ENCODE results near the gene CEP164.

CEP164 gene

DNA sequence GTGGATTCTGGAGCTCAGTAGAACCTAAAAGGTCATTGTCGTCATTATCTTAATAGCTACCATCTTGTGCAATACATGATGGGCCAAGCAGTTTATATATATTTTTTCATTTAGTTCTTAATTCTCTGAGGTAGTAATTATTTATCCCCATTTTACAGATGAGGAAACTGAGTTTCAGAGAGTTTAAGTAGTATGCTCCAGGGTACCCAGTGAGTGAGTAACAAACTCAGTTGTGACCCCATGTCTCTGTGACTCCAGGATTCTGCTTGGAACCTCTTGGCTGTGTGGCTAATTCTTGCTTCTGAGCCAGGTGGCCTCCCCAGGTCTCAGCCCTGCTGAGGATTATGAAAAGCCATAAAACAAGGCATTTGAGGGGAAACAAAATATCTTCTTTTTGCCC is 82.6 kb downstream of the CEP164 start:
- Histone ChIP-seq H3K36me3 (ENCODE audit: insufficient read depth, low read length) (peaks cover 8% of the 10 kb centered on the region; the same call in 1 of the 2 replicates), H3K4me1 (ENCODE audit: insufficient read depth, low read length) (no peaks in the 10 kb centered on the region; the same call in 1 of the 2 replicates), H3K9ac (ENCODE audit: low read depth, low read length) (no peak overlapping the region), H3K9me3 (ENCODE audit: control insufficient read depth, insufficient read depth, low read length) (peaks cover under 1% of the 10 kb centered on the region; the same call in 1 of the 2 replicates)

DNA sequence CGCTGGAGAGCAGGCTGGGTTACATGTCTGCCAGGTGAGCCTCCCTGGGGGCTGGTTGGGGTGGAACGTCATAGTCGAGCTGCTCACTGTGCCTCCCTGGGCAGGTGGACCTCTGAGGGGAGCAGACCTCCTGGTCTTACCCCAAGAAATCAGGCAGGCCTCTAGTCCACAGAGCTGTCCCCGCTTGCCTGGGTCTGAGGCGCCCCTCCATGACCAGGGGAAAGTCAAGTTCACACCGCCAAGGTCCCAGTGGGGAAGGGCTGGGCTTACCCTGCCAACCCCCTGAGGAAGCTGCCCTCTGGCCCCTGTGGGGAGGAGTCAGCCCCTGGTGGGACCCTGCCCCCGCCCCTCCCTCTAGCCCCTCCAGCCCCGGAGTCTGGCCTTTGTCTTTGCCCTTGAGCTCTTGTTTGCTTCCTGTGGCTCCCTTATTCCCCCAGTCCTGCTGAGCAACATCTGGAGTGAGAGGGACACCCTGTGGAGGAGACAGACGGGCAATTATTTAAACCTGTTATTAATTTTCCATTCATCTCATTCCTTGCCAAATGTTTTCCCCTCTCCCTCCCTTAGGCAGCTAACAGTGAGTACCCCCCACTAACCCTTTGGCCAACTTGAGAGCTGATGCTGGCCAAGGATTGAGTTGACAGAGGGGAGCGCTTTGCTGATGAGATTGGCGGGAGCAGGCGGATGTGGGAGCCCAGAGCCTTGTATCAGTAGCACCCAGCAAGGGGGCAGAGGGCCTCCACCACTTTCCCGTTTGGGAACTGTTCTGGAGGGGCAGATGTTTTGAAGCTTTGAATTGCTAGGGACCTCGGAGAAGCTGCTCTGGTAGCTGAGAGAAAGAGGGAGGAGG is 83.4 kb downstream of the CEP164 start:
- H3K9ac ChIP-seq (ENCODE audit: low read depth, low read length) = no peak overlapping the region
- H3K36me3 ChIP-seq (ENCODE audit: insufficient read depth, low read length) = peaks cover 8% of the 10 kb centered on the region; the same call in 1 of the 2 replicates
- H3K9me3 ChIP-seq (ENCODE audit: control insufficient read depth, insufficient read depth, low read length) = no peaks in the 10 kb centered on the region; the same call in 1 of the 2 replicates
- H3K4me1 ChIP-seq (ENCODE audit: insufficient read depth, low read length) = no peaks in the 10 kb centered on the region; the same call in 1 of the 2 replicates

DNA sequence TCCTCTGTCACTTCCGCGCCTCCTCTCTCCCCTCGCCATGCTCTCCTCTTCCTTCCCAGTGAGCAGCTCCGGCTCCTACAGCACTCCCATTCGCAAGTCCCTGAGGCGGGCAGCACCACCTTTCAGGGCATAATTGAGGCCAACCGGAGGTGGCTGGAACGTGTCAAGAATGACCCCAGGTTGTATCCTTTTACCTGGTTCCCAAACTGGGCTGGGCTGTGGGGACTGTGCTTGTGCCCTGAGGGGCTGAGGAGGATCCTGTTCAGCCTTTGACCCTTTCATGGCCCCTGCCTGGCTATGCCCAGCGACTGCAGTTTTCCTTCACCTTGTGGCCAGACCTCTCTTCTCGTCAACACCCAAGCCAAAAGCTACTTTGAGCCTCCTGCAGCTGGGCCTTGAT is 84.1 kb downstream of the CEP164 start:
- Histone ChIP-seq H3K36me3 (ENCODE audit: insufficient read depth, low read length) (peaks cover 8% of the 10 kb centered on the region; the same call in 1 of the 2 replicates), H3K4me1 (ENCODE audit: insufficient read depth, low read length) (no peaks in the 10 kb centered on the region; the same call in 1 of the 2 replicates), H3K9ac (ENCODE audit: low read depth, low read length) (no peak overlapping the region), H3K9me3 (ENCODE audit: control insufficient read depth, insufficient read depth, low read length) (no peaks in the 10 kb centered on the region)

DNA sequence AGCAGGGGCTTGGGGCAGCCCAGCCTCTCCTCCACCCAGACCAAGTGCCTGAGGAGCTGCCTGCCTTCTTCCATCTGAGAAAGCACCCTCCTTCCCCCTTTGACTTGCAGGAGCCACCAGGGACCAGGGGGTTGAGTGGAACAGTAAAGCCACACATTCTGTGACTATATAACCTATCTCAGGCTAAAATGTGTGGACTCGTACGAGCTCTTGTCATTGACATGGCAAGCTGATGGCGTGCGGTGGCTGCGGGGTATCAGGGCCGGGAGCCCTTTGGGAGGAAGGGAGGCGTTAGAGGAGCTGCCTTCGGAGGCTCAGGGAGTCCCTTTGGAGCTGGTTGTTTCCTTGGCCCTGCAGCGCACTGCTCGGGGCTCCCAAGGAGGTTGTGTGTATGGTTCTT is 84.5 kb downstream of the CEP164 start:
- no peak overlapping the region for H3K9ac ChIP-seq (ENCODE audit: low read depth, low read length)
- H3K9me3 ChIP-seq (ENCODE audit: control insufficient read depth, insufficient read depth, low read length) = no peaks in the 10 kb centered on the region

DNA sequence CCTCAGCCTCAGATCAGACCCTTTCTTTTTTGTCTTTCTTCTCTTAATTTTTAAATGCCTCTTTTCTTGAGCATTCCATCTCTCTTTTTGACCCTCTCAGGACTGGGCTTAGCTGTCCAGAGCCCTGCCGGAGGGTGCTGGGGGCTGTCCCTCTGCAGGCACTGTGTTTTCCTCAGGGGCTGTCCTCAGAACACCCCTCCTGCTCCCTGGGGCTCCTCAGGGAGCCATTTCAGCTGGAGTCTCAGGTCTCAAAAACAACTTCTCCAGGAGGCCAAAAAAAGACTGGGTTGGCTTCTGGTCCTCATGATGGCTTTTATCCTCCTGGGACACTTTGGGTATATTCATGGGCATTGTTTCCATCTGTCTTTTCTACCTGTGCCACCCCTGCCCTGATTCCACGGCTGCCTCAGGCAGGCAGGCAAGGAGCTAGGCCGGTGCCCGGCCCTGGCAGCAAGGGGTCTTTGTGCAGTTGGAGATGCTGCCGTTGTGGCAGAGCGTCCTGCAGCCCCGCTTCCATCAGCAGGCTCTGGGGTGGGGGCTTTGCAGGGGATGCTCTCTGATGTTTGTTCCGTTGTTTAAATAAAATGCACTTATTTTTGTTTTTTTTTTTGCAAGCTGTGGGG is 85.1 kb downstream of the CEP164 start:
- Histone ChIP-seq H3K36me3 (ENCODE audit: insufficient read depth, low read length) (peaks cover 8% of the 10 kb centered on the region; the same call in 1 of the 2 replicates), H3K9ac (ENCODE audit: low read depth, low read length) (no peak overlapping the region), H3K9me3 (ENCODE audit: control insufficient read depth, insufficient read depth, low read length) (no peaks in the 10 kb centered on the region), H3K4me1 (ENCODE audit: insufficient read depth, low read length) (no peaks in the 10 kb centered on the region; the same call in 1 of the 2 replicates)

More for the DNA sequence above, 84.5 kb downstream of the CEP164 start:
- Histone ChIP-seq H3K4me1 (ENCODE audit: insufficient read depth, low read length) (no peaks in the 10 kb centered on the region; the same call in 1 of the 2 replicates), H3K36me3 (ENCODE audit: insufficient read depth, low read length) (peaks cover 8% of the 10 kb centered on the region; the same call in 1 of the 2 replicates)

DNA sequence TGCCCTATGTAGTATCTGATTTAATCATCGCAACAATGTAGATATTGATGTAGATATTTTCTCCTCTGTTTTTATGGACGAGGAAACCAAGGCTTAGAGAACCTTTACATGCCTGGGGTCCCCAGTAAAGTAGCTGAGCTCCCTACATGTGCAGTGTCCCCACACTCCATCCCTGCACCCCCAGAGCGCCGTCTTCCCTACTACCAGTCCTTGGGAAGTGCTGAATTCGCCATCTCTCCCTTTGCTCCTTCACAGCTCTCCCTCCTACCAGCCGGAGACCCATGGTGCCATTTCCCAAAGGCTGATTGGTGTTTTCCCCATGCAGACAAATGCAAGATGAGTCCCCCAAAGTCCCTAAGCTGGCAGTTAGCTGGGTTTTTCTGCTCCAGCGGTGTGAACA is 86.0 kb downstream of the CEP164 start:
- Histone ChIP-seq H3K36me3 (ENCODE audit: insufficient read depth, low read length) (peaks cover 4% of the 10 kb centered on the region; the same call in 1 of the 2 replicates), H3K9ac (ENCODE audit: low read depth, low read length) (no peak overlapping the region), H3K9me3 (ENCODE audit: control insufficient read depth, insufficient read depth, low read length) (no peaks in the 10 kb centered on the region), H3K4me1 (ENCODE audit: insufficient read depth, low read length) (no peaks in the 10 kb centered on the region; the same call in 1 of the 2 replicates)

DNA sequence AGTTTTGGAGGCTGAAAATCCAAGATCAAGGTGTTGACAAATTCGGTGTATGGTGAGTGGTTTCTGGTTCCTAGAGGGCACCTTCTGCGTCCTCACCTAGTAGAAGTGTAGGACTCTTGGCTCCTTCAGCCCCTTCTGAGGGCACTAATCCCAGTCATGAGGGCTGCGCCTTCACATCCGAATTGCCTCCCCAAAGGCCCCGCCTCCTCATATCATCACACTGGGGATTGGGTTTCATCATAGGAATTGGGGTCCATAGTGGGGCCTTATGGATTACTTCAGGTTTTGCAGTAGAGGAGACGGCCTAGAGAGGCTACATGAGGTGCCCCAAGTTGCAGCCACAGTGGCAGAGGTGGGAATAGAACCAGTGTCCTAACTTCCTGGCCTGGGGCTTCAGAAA is 87.1 kb downstream of the CEP164 start:
- no peaks in the 10 kb centered on the region for H3K9me3 ChIP-seq (ENCODE audit: control insufficient read depth, insufficient read depth, low read length)
- H3K9ac ChIP-seq (ENCODE audit: low read depth, low read length) = no peak overlapping the region
- H3K36me3 ChIP-seq (ENCODE audit: insufficient read depth, low read length) = no peaks in the 10 kb centered on the region
- no peaks in the 10 kb centered on the region; the same call in 1 of the 2 replicates for H3K4me1 ChIP-seq (ENCODE audit: insufficient read depth, low read length)

DNA sequence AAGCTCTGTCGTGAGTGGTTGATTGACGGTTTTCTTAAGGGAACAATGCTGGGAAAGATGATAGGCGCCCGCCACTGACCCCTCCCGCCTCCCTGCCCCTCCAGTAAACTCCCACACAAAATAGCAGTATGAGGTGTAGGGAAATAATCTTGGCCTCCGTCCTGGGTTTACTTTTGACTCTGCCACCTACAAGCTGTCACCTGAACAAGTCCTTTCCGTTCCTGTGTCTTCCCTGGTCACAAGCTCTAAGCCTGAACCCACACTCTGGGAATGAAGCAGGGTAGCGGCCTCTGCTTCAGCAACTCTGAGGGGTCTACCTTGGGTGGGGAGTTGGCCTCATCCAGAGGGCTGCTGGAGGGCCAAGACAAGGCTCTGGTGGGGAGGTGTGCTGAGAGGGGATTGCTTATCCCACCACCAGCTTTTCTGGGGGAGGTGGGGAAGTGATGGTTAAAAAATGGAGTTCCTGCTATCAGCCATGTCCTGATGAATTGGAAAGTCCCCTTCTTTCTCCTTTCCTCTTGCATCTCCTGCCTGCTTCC is 87.8 kb downstream of the CEP164 start:
- no peaks in the 10 kb centered on the region for H3K36me3 ChIP-seq (ENCODE audit: insufficient read depth, low read length)
- no peaks in the 10 kb centered on the region; the same call in 1 of the 2 replicates for H3K4me1 ChIP-seq (ENCODE audit: insufficient read depth, low read length)
- H3K9me3 ChIP-seq (ENCODE audit: control insufficient read depth, insufficient read depth, low read length) = no peaks in the 10 kb centered on the region
- no peak overlapping the region for H3K9ac ChIP-seq (ENCODE audit: low read depth, low read length)

DNA sequence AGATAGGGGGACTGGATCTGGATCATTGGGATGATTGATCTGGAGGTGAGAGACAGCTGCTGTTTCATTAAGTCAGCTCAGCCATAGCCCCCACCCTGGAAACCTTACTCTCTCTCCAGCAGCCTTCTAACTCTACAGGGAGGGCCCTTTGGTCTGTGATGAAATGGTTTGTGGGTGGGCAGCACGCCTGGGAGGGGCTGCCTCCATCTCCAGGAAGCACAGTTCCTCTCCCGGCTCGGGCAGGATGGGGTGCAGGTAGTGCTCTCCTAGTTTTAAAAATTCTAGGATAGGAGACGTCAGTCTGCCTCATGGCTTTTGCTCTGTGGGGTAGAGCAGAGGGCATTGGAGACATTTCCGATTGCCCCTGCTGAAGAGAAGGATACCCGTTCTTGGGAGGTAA is 89.7 kb downstream of the CEP164 start:
- no peaks in the 10 kb centered on the region for H3K9me3 ChIP-seq (ENCODE audit: control insufficient read depth, insufficient read depth, low read length)
- H3K36me3 ChIP-seq (ENCODE audit: insufficient read depth, low read length) = no peaks in the 10 kb centered on the region
- H3K4me1 ChIP-seq (ENCODE audit: insufficient read depth, low read length) = no peaks in the 10 kb centered on the region
- H3K9ac ChIP-seq (ENCODE audit: low read depth, low read length) = no peak overlapping the region

DNA sequence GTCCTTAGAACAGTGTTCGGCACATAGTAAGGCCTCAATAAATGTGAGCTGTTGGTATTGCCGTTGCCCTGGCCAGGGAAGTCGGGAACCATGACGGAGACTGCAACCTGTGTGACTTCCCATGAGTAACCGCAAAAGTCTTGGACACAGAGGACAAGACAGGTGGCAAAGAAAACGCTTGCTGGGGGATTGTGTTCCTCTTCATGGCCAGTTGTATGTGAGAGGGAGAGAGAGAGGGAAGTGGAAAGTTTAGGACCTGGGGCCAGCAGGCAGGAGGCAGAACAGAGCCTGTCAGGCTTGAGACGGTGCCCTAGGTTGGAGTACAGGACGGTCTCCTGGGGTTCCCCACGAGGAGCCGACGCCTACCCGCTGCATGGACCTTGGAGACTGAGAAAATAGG is 90.2 kb downstream of the CEP164 start:
- Histone ChIP-seq H3K9me3 (ENCODE audit: control insufficient read depth, insufficient read depth, low read length) (no peaks in the 10 kb centered on the region), H3K36me3 (ENCODE audit: insufficient read depth, low read length) (no peaks in the 10 kb centered on the region), H3K9ac (ENCODE audit: low read depth, low read length) (no peak overlapping the region), H3K4me1 (ENCODE audit: insufficient read depth, low read length) (no peaks in the 10 kb centered on the region)

DNA sequence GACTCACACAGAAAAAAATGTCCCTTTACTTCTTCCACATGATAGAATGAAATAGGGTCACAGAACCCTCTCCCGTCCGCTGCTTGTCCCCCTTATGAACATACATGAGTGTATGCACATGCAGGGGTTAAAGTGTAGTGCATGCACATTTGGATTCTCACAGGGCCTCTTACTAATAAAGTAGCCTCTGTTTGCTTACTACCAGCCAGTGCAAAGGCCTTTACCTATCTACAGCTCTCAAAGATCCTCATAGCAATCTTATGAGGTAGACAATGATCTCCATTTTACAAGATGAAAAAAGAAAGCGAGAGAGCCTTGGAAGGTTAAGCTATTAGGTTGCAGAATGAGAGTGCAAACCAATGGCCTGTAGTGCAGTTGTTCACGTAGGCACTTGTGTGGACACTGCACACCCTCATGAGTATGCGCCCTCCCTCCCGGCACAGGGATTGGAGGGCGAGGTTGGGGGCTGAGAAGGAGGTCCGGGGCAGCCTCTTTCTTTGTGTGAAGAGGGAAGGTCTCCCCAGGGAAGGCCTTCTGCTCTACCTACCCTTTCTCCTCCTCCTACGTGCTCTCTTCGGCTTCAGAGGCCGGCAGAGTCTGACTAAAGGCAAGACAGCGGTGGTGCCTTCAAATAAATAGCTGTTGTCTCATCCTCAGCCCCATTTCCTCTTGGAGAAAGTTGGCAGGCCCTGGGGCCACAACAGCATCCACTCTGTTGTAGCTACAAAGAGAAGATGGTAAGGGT is 91.3 kb downstream of the CEP164 start:
- Histone ChIP-seq H3K9me3 (ENCODE audit: control insufficient read depth, insufficient read depth, low read length) (no peaks in the 10 kb centered on the region), H3K36me3 (ENCODE audit: insufficient read depth, low read length) (no peaks in the 10 kb centered on the region), H3K9ac (ENCODE audit: low read depth, low read length) (no peak overlapping the region), H3K4me1 (ENCODE audit: insufficient read depth, low read length) (no peaks in the 10 kb centered on the region)

DNA sequence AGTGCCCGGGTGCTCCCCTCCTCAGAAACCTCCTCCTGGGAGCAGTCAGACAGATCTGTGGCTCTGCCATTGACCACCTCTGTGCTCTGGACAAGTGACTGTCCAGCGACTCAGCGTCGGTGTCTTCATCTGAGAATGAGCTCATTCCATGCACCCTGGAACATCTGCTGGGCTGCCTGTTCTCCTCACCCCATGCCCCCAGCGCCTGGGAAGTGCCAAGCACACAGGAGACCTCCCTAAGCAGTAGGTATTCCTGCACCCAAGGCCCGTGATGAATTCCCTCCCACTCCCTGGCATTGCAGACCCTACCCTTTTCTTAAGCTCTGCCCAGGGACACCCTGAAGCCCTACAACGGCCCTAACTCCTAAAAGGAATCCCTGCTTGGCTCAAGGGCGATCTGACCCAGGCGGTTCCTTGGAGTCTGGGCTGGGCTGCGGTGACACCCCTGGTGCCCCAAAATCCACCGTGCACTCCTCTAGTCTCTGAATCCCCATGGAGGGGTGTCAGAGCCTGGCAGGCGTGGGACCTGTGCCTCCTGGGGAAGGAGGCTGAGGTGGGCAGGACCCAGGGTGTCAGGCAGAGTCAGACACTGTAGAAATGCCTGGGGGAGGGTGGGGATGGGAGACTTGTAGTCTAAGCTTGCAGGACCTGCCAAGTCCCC is 92.0 kb downstream of the CEP164 start:
- no peaks in the 10 kb centered on the region for H3K9me3 ChIP-seq (ENCODE audit: control insufficient read depth, insufficient read depth, low read length)
- no peaks in the 10 kb centered on the region for H3K4me1 ChIP-seq (ENCODE audit: insufficient read depth, low read length)
- H3K36me3 ChIP-seq (ENCODE audit: insufficient read depth, low read length) = no peaks in the 10 kb centered on the region
- no peak overlapping the region for H3K9ac ChIP-seq (ENCODE audit: low read depth, low read length)

DNA sequence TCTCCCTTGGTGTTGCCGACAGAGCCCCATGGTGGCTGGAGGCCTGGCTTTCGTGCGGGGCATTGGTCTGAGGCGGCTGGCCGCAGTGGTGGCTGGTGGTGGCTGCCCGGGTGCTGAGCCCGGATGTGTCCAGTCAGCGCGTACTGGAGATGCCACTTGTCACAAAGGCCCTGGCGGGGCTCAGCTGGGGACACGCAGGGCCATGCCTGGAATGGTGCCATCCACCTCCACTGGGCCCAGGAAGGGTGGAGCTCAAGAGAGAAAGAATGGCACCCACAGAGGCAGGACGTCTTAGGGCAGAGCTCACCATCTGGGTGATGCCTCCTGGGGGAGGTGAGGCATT is 92.5 kb downstream of the CEP164 start:
- Histone ChIP-seq H3K4me1 (ENCODE audit: insufficient read depth, low read length) (no peaks in the 10 kb centered on the region), H3K9ac (ENCODE audit: low read depth, low read length) (no peak overlapping the region), H3K9me3 (ENCODE audit: control insufficient read depth, insufficient read depth, low read length) (no peaks in the 10 kb centered on the region), H3K36me3 (ENCODE audit: insufficient read depth, low read length) (no peaks in the 10 kb centered on the region)

DNA sequence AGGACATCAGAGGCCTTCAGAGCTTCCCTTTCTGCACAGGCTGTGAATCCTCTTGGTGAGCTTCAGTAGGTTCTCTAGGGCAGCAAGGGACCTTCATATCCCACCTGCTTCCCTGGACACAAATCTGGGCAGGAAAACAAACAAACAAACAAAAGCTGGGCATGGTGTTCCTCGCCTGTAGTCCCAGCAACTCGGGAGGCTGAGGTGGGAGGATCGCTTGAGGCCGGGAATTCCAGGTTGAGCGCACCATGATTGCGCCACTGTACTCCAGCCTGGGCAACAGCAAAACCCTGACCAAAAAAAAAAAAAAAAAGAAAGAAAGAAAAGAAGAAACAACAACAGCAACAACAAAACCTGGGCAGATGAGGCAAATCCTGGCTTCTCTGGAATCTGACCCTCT is 92.9 kb downstream of the CEP164 start:
- H3K4me1 ChIP-seq (ENCODE audit: insufficient read depth, low read length) = no peaks in the 10 kb centered on the region
- no peaks in the 10 kb centered on the region for H3K9me3 ChIP-seq (ENCODE audit: control insufficient read depth, insufficient read depth, low read length)
- H3K9ac ChIP-seq (ENCODE audit: low read depth, low read length) = no peak overlapping the region
- H3K36me3 ChIP-seq (ENCODE audit: insufficient read depth, low read length) = no peaks in the 10 kb centered on the region

All from ES-I3 (cell line).